ENCODE data around the gene GTF2I.
"Not testable (repeated sequence)": the region's sequence is repeated elsewhere in the genome, so short reads cannot be mapped to it uniquely, and the experiment has no call there.

The GTF2I gene

GRCh38 chr7:74779053-74779452 is 121.5 kb downstream of the GTF2I start:
- not testable (repeated sequence) for DNase-seq (ENCODE audit: low spot score)

GRCh38 chr7:74781746-74782145 is 124.2 kb downstream of the GTF2I start:
- DNase-seq (ENCODE audit: low spot score): not testable (repeated sequence)

GRCh38 chr7:74783595-74783994 is 126.1 kb downstream of the GTF2I start:
- DNase-seq (ENCODE audit: low spot score): not testable (repeated sequence)

- not testable (repeated sequence) for DNase-seq (ENCODE audit: low spot score)
Measured at GRCh38 chr7:74788369-74789150, 131.0 kb downstream of the GTF2I start.

GRCh38 chr7:74789200-74789736 is 131.8 kb downstream of the GTF2I start:
- not testable (repeated sequence) for DNase-seq (ENCODE audit: low spot score)

- not testable (repeated sequence) for DNase-seq (ENCODE audit: low spot score)
Measured at GRCh38 chr7:74797848-74798622, 140.5 kb downstream of the GTF2I start.

- not testable (repeated sequence) for DNase-seq (ENCODE audit: low spot score)
Measured at GRCh38 chr7:74798644-74799043, 141.1 kb downstream of the GTF2I start.

Data from GM03348 (cell line).